HG02885 (cell line): ENCODE results near the gene PYDC1.
"Not testable (repeated sequence)": the region's sequence is repeated elsewhere in the genome, so short reads cannot be mapped to it uniquely, and the experiment has no call there.

Experiments
- ATAC-seq: cut with Tn5 transposase; IDR thresholded peaks from one replicate; pipeline ENCODE4 v1.9.1; 2021; ENCODE audit warnings: mild to moderate bottlenecking; ENCODE audit not compliant: unreplicated experiment, poor library complexity

The PYDC1 gene

GRCh38 chr16:31183432-31184428 lies 33.2 kb downstream of the PYDC1 start:
- ATAC-seq, result no peak

DNA sequence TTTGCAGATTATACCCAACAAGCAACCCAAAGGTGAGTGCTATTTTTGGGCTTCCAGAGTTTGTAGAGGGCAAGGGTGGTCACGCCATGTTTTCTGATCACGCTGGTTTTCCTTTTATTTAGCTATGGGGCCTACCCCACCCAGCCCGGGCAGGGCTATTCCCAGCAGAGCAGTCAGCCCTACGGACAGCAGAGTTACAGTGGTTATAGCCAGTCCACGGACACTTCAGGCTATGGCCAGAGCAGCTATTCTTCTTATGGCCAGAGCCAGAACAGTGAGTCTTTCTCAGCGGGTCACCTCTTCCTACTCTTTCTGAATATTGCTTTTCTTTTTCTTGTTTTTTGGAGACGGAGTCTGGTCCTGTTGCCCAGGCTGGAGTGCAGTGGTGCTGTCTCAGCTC lies 34.5 kb downstream of the PYDC1 start:
- ATAC-seq, result no peak

DNA sequence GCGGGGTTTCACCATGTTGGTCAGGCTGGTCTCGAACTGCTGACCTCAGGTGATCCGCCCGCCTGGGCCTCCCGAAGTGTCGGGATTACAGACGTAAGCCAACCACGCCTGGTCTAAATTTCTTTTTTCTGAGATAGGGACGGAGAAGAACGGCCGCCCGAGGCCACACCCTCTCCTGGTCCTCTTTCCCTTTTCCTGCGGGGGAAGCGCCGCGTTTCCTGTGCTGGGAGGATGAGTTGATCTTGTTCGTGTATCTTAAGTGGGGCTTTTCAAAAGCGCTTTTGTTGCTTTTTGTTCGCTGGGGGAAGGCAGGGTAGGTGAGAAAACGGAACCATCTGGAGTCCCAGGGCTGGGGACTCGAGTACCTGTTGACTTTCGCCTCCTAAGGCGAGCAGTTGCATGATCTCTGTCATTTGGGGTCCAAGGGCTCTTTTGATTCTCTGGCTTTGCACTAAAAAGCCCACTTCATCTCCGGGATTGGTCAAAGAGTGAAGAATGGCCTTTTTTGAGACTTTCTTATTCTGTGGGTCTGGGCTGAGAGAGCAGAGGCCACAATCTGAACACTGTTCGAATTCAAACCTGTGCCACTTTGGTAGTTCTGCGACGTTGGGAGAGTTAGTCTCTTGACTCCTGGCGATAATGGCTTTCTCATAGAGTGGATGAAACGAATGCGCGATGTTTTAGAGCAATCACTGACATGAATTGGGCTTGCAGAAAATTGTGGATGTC lies 35.7 kb downstream of the PYDC1 start:
- ATAC-seq, result no peak

DNA sequence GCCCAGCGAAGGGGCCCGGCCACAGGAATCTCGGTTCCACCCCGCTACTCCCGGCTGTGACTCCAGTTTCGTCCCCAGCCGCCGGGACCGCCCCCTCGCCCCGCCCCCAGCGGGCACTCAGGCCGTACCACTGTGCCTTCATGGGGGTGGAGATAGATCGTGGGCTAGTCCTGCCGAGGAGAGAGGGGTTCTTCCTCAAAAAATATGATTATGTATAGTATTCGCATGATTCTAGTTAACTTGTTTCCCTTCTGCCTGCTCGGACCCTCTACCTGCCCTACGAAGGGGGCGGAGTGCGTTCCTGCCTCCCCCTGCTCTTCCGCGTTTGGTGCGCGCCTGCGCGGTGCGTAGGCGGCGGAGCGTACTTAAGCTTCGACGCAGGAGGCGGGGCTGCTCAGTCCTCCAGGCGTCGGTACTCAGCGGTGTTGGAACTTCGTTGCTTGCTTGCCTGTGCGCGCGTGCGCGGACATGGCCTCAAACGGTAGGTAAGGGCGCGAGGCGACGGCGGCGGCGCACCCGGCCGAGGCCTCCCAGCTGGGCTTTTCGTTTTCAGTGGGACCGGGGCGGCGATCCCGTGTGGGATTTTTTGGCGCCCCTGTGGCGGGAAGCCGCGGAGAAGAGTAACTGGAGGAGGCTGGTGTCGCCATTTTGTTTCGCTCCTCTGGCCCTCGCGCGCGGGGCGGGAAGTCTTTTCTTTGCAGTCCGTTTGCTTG lies 37.0 kb downstream of the PYDC1 start, which contains the start of gene FUS:
FUS (plus strand) TSS at position 393 of the 713 bp plus-strand sequence; CDS start at position 469, 76 bp downstream.
- ATAC-seq, result peak; percentile 58

DNA sequence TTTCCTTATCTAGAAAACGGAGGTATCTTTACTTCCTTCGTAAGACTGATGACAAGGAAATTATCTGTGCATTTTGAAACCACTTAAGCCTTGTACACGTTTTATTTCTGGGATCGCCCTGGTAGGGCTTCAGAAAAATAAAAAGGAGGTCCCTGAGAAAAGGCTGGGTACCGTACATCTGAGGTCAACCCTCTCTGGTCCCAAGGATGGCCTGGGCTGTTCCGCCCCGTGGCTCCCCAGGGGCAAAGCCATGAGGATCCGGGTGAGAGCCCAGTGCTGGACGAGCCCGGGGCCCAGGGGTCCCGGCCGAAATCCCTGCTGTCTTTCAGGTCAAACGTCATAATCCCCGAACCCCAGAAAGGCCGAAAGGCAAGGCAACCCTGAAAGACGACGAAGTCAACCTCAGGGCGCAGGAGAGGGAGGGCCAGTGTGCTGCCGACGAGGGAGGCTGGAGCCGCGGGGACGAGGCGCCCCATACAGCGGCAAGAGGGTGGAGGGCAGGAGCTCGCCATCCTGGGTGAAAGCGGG lies 37.7 kb downstream of the PYDC1 start:
- peak; percentile 5 for ATAC-seq

GRCh38 chr16:31177136-31177535 lies 39.8 kb downstream of the PYDC1 start:
- ATAC-seq, result no peak

DNA sequence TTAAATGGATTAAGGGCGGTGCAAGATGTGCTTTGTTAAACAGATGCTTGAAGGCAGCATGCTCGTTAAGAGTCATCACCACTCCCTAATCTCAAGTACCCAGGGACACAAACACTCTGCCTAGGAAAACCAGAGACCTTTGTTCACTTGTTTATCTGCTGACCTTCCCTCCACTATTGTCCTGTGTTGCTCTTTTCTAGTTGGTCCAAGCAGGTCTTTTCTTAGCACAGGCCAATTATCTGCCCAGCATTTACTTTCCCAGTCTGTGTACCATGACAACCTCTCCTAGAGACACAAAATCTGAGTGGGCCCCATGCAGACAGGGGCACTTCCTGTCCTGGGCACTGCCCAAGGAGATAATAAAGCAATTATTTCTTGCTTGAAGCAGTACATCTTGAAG lies 46.9 kb downstream of the PYDC1 start:
- not testable (repeated sequence) for ATAC-seq

GRCh38 chr16:31168848-31169247 lies 48.1 kb downstream of the PYDC1 start:
- ATAC-seq, result no peak

- ATAC-seq, result no peak
Measured at GRCh38 chr16:31167315-31167714, 49.6 kb downstream of the PYDC1 start.
